HepG2 (cell line): Measurements from ENCODE around the gene PCDHGB6. TPM values are rescaled to one million over a fixed set of nuclear protein-coding genes. Genes with fewer than 3 reads are reported as not detected.
A peak's percentile ranks its signal among the peaks of the same experiment; 100 is the strongest.
"Not testable (repeated sequence)": the region's sequence is repeated elsewhere in the genome, so short reads cannot be mapped to it uniquely, and the experiment has no call there.

Source experiments
- ATAC-seq: fragments of 200-7000 bp; cut with Tn5 transposase; 3 replicates; pipeline ENCODE4 v1.9.1; 2020; ENCODE audit warnings: mild to moderate bottlenecking, moderate library complexity
- BruUV-seq: library from RNA; stranded (reverse); fragments of 400-500 nt; replicated peaks from 2 replicates; lab custom pipeline; 2021; lab: Mats Ljungman, UMichigan
- CTCF ChIA-PET: fragments of 300-600 bp; formaldehyde crosslinking; extraction: SDS; loops from one replicate; lab custom pipeline; 2021; ENCODE audit warnings: low total read pairs, inconsistent platforms, low intra/inter-chr PET ratio; lab: Yijun Ruan, JAX
- POLR2A ChIA-PET: fragments of 350-600 bp; sonication (Branson Sonifier 250); formaldehyde crosslinking; loops from one replicate; lab custom pipeline; 2020; ENCODE audit warnings: antibody characterized with exemption, inconsistent platforms; lab: Yijun Ruan, JAX
- DNase-seq: peaks from one replicate; pipeline ENCODE4 v3.0.0-alpha.2; 2015; ENCODE audit warnings: low spot score
- FAIRE-seq: peaks from 3 replicates; lab custom pipeline; 2011; peaks lifted over from hg19 to GRCh38; lab: Jason Lieb, UNC
- H2AFZ ChIP-seq: one replicate; pipeline ENCODE4 v1.6.1; 2011; ENCODE audit warnings: low read length, inconsistent platforms
- H3K27ac ChIP-seq: fragments of 300-600 bp; 3 replicates; pipeline ENCODE4 v1.8.0; 2011; ENCODE audit warnings: mixed run types, mild to moderate bottlenecking, mixed read lengths, low read length, inconsistent platforms; ENCODE audit not compliant: insufficient read depth; ENCODE audit errors: extremely low read length
- H3K27me3 ChIP-seq, 2 experiments: fragments of 200-600 bp in 1 of 2; 2 replicates in 1 of 2; 3 replicates in 1 of 2; pipeline versions ENCODE4 v1.6.0 to v1.8.0; 2011; ENCODE audit warnings: low read length in 2 of 2, mild to moderate bottlenecking in 2 of 2, moderate library complexity in 2 of 2, inconsistent platforms in 1 of 2; ENCODE audit not compliant: insufficient read depth in 2 of 2, control insufficient read depth in 1 of 2
- H3K36me3 ChIP-seq, 2 experiments: fragments of 200-600 bp in 1 of 2; replicated peaks in 1 of 2; 2 replicates in 1 of 2; 3 replicates in 1 of 2; pipeline versions ENCODE4 v1.5.1 to v1.8.0; 2011; ENCODE audit warnings: low read length in 2 of 2, inconsistent platforms in 1 of 2; ENCODE audit not compliant: insufficient read depth in 2 of 2, control insufficient read depth in 1 of 2
- H3K4me1 ChIP-seq: 2 replicates; pipeline ENCODE4 v1.5.1; 2012; ENCODE audit warnings: low read length, inconsistent platforms; ENCODE audit not compliant: insufficient read depth
- H3K4me2 ChIP-seq: 2 replicates; pipeline ENCODE4 v1.6.0; 2011; ENCODE audit warnings: low read depth, low read length, inconsistent platforms
- H3K4me3 ChIP-seq, 3 experiments: fragments of 200-600 bp in 1 of 3; sonication (generic), shearing (Covaris generic) in 1 of 3; replicated peaks in 1 of 3; 2 replicates each; pipeline ENCODE4 v1.5.1; 2011 to 2016; ENCODE audit warnings: low read length in 3 of 3, inconsistent platforms in 2 of 3, low read depth in 2 of 3, mild to moderate bottlenecking in 2 of 3, control low read depth in 1 of 3, mixed read lengths in 1 of 3; ENCODE audit not compliant: insufficient read depth in 1 of 3
- H3K79me2 ChIP-seq: one replicate; pipeline ENCODE4 v1.6.1; 2011; ENCODE audit warnings: low read length, inconsistent platforms; ENCODE audit not compliant: insufficient read depth
- H3K9ac ChIP-seq: 2 replicates; pipeline ENCODE4 v1.6.0; 2011; ENCODE audit warnings: mild to moderate bottlenecking, low read depth, low read length, inconsistent platforms; ENCODE audit not compliant: insufficient read depth
- H3K9me3 ChIP-seq: 2 replicates; pipeline ENCODE4 v1.5.1; 2012; ENCODE audit warnings: mild to moderate bottlenecking, low read length
- H4K20me1 ChIP-seq: 2 replicates; pipeline ENCODE4 v1.6.0; 2011; ENCODE audit warnings: inconsistent platforms, mild to moderate bottlenecking, low read length, moderate library complexity; ENCODE audit not compliant: insufficient read depth
- POLR2AphosphoS5 ChIP-seq: IDR thresholded peaks from 2 replicates; pipeline ENCODE4 v1.6.1; 2012; ENCODE audit warnings: low read depth, low read length
- RBAK ChIP-seq: sonication (generic); formaldehyde crosslinking; IDR thresholded peaks from 2 replicates; pipeline ENCODE4 v1.5.1; 2020; ENCODE audit warnings: mild to moderate bottlenecking, missing genetic modification reagents
- SOX6 ChIP-seq, 2 experiments: fragments of 450-650 bp in 1 of 2; sonication (generic) in 1 of 2; formaldehyde crosslinking in 1 of 2; IDR thresholded peaks; 2 replicates each; pipeline versions ENCODE4 v1.4.0 to v1.6.1; 2017 to 2020; ENCODE audit warnings: antibody characterized with exemption in 1 of 2, mild to moderate bottlenecking in 1 of 2, missing genetic modification reagents in 1 of 2
- ZFP37 ChIP-seq: sonication (generic); formaldehyde crosslinking; IDR thresholded peaks from 2 replicates; pipeline ENCODE4 v1.4.0; 2020; ENCODE audit warnings: missing genetic modification reagents, borderline replicate concordance
- ZNF569 ChIP-seq: sonication (generic); formaldehyde crosslinking; IDR thresholded peaks from 2 replicates; pipeline ENCODE4 v1.5.0; 2020; ENCODE audit warnings: mild to moderate bottlenecking, missing genetic modification reagents, moderate library complexity, borderline replicate concordance
- WGBS: methylation state at CpG from one replicate; pipeline ENCODE4 v1.1.6; 2017; ENCODE audit warnings: low lambda C conversion rate; 5-methylcytosine and 5-hydroxymethylcytosine counted together
- in situ Hi-C: cut with HindIII; loops from 2 replicates; pipeline ENCODE4 v1.10.0; 2017; ENCODE audit warnings: low pct_unique_long_range_greater_than_20kb; ENCODE audit not compliant: extremely low pct_ligation_motif_present
- intact Hi-C: fragments of 100-400 bp; cut with micrococcal nuclease; formaldehyde crosslinking; loops from one replicate; pipeline ENCODE4 v1.10.0; 2022; ENCODE audit not compliant: unreplicated experiment
- polyA plus RNA-seq, 8 experiments: library from polyadenylated mRNA; depleted of rRNA in 3 of 8; stranded (reverse) in 7 of 8; unstranded in 1 of 8; fragments of >200 nt; fragmentation: Illumina TruSeq in 4 of 8; extraction: Trizol in 4 of 8; gene quantifications; 2 replicates each; pipeline versions ENCODE4 v1.2.1 to v1.2.3, GENCODE V29; 2011 to 2016; ENCODE audit warnings: low read depth in 4 of 8, missing spikeins in 1 of 8, mixed read lengths in 1 of 8; ENCODE audit not compliant: insufficient read depth in 1 of 8
- total RNA-seq, 5 experiments: library from RNA; depleted of rRNA; stranded (reverse); fragments of >200 nt; fragmentation: Illumina TruSeq; extraction: Trizol; gene quantifications; 2 replicates each; pipeline ENCODE4 v1.2.3, GENCODE V29; 2016; ENCODE audit warnings: low read depth in 1 of 5
- TF ChIP-seq, protein P1 (sequence below): sonication (generic); formaldehyde crosslinking; IDR thresholded peaks from 2 replicates; pipeline ENCODE4 v1.5.0; 2020; ENCODE audit warnings: mild to moderate bottlenecking, missing genetic modification reagents, moderate library complexity
- TF ChIP-seq, protein P2 (sequence below): IDR thresholded peaks from 2 replicates; pipeline ENCODE4 v1.6.1; 2016
- TF ChIP-seq, protein P3 (sequence below): sonication (generic); formaldehyde crosslinking; IDR thresholded peaks from 2 replicates; pipeline ENCODE4 v1.4.0; 2020; ENCODE audit warnings: mild to moderate bottlenecking, missing genetic modification reagents
- TF ChIP-seq, protein P4 (sequence below): sonication (generic); formaldehyde crosslinking; conservative IDR thresholded peaks from 2 replicates; pipeline ENCODE4 v1.8.0; 2022; ENCODE audit warnings: mild to moderate bottlenecking, moderate library complexity, missing genetic modification reagents

Gene PCDHGB6
- total and polyA plus RNA-seq, 2 of the 13 experiments (the other 11 are each of a cell fraction or from before 2014, with no cell fraction given): 0.01 to 0.20 TPM

DNA sequence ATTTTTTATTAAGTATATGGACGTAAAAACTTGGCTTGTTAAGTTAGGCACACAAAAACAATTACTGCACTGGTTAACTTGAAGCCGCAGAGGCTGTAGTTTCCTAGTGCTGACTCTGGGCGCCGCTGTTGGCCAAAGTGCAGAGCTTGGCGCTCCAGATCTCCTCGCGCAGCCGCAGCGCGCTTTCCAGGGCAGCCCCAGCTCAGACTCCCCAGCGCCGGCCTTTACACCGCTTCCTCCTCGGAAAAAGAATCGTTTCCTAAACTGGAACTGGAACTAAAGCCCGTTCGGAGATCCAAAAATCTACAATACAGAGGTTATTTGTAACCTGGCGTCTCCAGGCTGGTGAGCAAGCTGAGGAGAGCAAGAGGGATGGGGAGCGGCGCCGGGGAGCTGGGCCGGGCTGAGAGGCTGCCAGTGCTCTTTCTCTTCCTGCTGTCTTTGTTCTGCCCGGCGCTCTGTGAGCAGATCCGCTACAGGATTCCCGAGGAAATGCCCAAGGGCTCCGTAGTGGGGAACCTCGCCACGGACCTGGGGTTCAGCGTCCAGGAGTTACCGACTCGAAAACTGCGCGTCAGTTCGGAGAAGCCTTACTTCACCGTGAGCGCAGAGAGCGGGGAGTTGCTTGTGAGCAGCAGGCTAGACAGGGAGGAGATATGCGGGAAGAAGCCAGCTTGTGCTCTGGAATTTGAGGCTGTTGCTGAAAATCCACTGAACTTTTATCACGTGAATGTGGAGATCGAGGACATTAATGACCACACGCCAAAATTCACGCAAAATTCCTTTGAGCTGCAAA, 9.9 kb upstream of the PCDHGB6 start, which contains the start of gene PCDHGB5:
PCDHGB5 (plus strand) TSS at position 192 of the 796 bp plus-strand sequence; CDS start at position 373, 181 bp downstream.
- in situ Hi-C loops, POLR2A ChIA-PET, H3K9ac ChIP-seq, H3K4me2 ChIP-seq, DNase-seq, BruUV-seq: not testable (repeated sequence)
- TF ChIP-seq, protein P1, sequence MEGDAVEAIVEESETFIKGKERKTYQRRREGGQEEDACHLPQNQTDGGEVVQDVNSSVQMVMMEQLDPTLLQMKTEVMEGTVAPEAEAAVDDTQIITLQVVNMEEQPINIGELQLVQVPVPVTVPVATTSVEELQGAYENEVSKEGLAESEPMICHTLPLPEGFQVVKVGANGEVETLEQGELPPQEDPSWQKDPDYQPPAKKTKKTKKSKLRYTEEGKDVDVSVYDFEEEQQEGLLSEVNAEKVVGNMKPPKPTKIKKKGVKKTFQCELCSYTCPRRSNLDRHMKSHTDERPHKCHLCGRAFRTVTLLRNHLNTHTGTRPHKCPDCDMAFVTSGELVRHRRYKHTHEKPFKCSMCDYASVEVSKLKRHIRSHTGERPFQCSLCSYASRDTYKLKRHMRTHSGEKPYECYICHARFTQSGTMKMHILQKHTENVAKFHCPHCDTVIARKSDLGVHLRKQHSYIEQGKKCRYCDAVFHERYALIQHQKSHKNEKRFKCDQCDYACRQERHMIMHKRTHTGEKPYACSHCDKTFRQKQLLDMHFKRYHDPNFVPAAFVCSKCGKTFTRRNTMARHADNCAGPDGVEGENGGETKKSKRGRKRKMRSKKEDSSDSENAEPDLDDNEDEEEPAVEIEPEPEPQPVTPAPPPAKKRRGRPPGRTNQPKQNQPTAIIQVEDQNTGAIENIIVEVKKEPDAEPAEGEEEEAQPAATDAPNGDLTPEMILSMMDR (CRISPR knock-in tag): 0 out of 2 replicates have a peak, but pooled peaks have one; percentile 3
- TF ChIP-seq, all 625 proteins: peak for 1; not testable (repeated sequence) for 624
- intact Hi-C loops, H3K36me3 ChIP-seq, H3K27ac ChIP-seq, FAIRE-seq, H4K20me1 ChIP-seq, H3K79me2 ChIP-seq, H3K4me1 ChIP-seq, H3K27me3 ChIP-seq, CTCF ChIA-PET, H3K4me3 ChIP-seq, H2AFZ ChIP-seq: not testable (repeated sequence)
- ATAC-seq: peak; percentile 70
- H3K9me3 ChIP-seq: peaks cover 41% of the 10 kb centered on the region
- WGBS: 49% methylated on average over 26 of the region's 43 CpGs

DNA sequence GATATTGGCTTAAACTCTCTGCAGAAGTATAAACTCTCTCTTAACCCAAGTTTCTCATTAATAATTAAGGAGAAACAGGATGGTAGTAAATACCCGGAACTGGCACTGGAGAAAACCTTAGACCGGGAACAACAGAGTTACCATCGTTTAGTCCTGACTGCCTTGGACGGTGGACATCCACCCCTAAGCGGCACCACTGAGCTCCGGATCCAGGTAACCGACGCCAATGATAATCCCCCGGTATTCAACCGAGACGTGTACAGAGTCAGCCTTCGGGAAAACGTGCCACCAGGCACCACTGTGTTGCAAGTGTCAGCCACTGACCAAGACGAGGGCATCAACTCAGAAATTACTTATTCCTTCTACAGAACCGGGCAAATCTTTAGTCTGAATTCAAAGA, 9.2 kb upstream of the PCDHGB6 start:
- no TSS peak for BruUV-seq
- POLR2A ChIA-PET: no interaction called here
- Histone ChIP-seq H3K27me3 (no peaks in the 10 kb centered on the region), H3K4me3 (no peak overlapping the region), H4K20me1 (no peaks in the 10 kb centered on the region), H3K79me2 (no peaks in the 10 kb centered on the region), H3K4me2 (no peak overlapping the region), H3K36me3 (no peaks in the 10 kb centered on the region), H3K4me1 (no peaks in the 10 kb centered on the region), H2AFZ (no peak overlapping the region), H3K27ac (no peak overlapping the region), H3K9me3 (peaks cover 34% of the 10 kb centered on the region), H3K9ac (no peak overlapping the region)
- no peak for DNase-seq
- 79% methylated on average over 10 of the region's 15 CpGs for WGBS
- intact Hi-C loops (no loop called here), in situ Hi-C loops (no loop called here)
- CTCF ChIA-PET: no interaction called here
- FAIRE-seq: no peak
- ATAC-seq: no peak
- TF ChIP-seq, protein P2, sequence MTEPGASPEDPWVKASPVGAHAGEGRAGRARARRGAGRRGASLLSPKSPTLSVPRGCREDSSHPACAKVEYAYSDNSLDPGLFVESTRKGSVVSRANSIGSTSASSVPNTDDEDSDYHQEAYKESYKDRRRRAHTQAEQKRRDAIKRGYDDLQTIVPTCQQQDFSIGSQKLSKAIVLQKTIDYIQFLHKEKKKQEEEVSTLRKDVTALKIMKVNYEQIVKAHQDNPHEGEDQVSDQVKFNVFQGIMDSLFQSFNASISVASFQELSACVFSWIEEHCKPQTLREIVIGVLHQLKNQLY (CRISPR knock-in tag): no peak
- TF ChIP-seq, protein P3, sequence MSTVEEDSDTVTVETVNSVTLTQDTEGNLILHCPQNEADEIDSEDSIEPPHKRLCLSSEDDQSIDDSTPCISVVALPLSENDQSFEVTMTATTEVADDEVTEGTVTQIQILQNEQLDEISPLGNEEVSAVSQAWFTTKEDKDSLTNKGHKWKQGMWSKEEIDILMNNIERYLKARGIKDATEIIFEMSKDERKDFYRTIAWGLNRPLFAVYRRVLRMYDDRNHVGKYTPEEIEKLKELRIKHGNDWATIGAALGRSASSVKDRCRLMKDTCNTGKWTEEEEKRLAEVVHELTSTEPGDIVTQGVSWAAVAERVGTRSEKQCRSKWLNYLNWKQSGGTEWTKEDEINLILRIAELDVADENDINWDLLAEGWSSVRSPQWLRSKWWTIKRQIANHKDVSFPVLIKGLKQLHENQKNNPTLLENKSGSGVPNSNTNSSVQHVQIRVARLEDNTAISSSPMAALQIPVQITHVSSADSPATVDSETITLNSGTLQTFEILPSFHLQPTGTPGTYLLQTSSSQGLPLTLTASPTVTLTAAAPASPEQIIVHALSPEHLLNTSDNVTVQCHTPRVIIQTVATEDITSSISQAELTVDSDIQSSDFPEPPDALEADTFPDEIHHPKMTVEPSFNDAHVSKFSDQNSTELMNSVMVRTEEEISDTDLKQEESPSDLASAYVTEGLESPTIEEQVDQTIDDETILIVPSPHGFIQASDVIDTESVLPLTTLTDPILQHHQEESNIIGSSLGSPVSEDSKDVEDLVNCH (CRISPR knock-in tag): no peak
- TF ChIP-seq POLR2AphosphoS5 (no peak), ZFP37 (CRISPR knock-in tag) (no peak), ZNF569 (CRISPR knock-in tag) (no peak), SOX6 (IDR thresholded peaks at IDR 0.05) (no peak), SOX6 (CRISPR knock-in tag; IDR thresholded peaks at IDR 0.05) (no peak), RBAK (CRISPR knock-in tag) (no peak)
- TF ChIP-seq, protein P4, sequence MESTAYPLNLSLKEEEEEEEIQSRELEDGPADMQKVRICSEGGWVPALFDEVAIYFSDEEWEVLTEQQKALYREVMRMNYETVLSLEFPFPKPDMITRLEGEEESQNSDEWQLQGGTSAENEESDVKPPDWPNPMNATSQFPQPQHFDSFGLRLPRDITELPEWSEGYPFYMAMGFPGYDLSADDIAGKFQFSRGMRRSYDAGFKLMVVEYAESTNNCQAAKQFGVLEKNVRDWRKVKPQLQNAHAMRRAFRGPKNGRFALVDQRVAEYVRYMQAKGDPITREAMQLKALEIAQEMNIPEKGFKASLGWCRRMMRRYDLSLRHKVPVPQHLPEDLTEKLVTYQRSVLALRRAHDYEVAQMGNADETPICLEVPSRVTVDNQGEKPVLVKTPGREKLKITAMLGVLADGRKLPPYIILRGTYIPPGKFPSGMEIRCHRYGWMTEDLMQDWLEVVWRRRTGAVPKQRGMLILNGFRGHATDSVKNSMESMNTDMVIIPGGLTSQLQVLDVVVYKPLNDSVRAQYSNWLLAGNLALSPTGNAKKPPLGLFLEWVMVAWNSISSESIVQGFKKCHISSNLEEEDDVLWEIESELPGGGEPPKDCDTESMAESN (CRISPR knock-in tag): no peak
